ENCODE data around the gene KCNQ2. TPM values are rescaled to one million over a fixed set of nuclear protein-coding genes. Genes with fewer than 3 reads are reported as not detected.
A peak's percentile ranks its signal among the peaks of the same experiment; 100 is the strongest.

The KCNQ2 gene
- total RNA-seq, 1 donor from 2014 or later = 354 TPM

DNA sequence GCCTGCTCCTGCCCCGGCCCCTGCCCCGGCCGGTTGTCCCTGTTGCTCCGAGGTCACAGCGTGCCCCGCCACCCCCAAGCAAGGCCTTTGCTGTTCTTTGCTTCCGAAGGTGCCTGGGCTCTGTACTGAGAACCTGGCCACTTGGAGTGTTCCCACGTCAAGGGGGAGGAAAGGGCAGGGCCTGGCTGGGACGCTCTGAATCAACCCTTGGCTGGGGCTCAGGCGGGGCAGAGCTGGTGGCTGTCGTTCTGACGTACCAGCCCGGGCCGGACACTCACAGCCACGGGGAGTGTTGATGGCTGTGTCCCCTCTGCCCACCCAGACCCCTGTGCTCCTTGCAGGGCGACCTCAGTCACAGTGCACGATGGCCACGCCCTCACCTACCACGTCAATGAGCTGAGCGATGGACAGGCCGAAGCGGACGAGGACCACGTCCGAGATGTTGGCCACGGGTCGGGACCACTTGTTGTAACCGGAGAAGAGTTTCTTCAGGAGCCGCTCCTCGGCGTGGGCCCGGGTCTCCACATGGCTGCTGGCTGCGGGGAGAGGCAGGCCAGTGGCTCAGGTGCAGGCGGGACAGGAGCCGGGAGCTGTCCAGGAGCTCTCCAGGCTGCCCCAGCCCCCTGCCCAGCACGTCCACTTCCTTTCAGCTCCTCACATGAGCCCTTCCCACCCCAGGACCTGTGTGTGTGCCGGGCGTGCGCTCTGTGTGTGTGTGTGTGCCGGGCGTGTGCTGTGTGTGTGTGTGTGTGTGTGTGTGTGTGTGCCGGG lies 113.1 kb downstream of the KCNQ2 start:
- peaks cover 21% of the 10 kb centered on the region for H3K4me1 Mint-ChIP-seq (ENCODE audit: low read depth, unreplicated experiment)
- no peak for TF ChIP-seq CTCF (IDR thresholded peaks at IDR 0.05; ENCODE audit: partially characterized antibody, unreplicated experiment)
- no peak for DNase-seq
- H3K4me3 Mint-ChIP-seq (ENCODE audit: unreplicated experiment) = peak overlapping the region; percentile 83
- peaks cover 10% of the 10 kb centered on the region for H3K27me3 Mint-ChIP-seq (ENCODE audit: unreplicated experiment)
- H3K27ac Mint-ChIP-seq (ENCODE audit: unreplicated experiment) = peak overlapping the region; percentile 62
- no peaks in the 10 kb centered on the region for H3K36me3 Mint-ChIP-seq (ENCODE audit: unreplicated experiment)
- peaks cover 7% of the 10 kb centered on the region for H3K9me3 Mint-ChIP-seq (ENCODE audit: unreplicated experiment)

GRCh38 chr20:63357921-63358905 lies 114.2 kb downstream of the KCNQ2 start:
- DNase-seq = peak; percentile 12
- no peak for TF ChIP-seq CTCF (IDR thresholded peaks at IDR 0.05; ENCODE audit: partially characterized antibody, unreplicated experiment)
- Mint-ChIP-seq H3K27ac (ENCODE audit: unreplicated experiment) (no peak overlapping the region), H3K4me1 (ENCODE audit: low read depth, unreplicated experiment) (peaks cover 17% of the 10 kb centered on the region), H3K9me3 (ENCODE audit: unreplicated experiment) (peaks cover 6% of the 10 kb centered on the region), H3K36me3 (ENCODE audit: unreplicated experiment) (no peaks in the 10 kb centered on the region), H3K4me3 (ENCODE audit: unreplicated experiment) (no peak overlapping the region), H3K27me3 (ENCODE audit: unreplicated experiment) (peaks cover 9% of the 10 kb centered on the region)

DNA sequence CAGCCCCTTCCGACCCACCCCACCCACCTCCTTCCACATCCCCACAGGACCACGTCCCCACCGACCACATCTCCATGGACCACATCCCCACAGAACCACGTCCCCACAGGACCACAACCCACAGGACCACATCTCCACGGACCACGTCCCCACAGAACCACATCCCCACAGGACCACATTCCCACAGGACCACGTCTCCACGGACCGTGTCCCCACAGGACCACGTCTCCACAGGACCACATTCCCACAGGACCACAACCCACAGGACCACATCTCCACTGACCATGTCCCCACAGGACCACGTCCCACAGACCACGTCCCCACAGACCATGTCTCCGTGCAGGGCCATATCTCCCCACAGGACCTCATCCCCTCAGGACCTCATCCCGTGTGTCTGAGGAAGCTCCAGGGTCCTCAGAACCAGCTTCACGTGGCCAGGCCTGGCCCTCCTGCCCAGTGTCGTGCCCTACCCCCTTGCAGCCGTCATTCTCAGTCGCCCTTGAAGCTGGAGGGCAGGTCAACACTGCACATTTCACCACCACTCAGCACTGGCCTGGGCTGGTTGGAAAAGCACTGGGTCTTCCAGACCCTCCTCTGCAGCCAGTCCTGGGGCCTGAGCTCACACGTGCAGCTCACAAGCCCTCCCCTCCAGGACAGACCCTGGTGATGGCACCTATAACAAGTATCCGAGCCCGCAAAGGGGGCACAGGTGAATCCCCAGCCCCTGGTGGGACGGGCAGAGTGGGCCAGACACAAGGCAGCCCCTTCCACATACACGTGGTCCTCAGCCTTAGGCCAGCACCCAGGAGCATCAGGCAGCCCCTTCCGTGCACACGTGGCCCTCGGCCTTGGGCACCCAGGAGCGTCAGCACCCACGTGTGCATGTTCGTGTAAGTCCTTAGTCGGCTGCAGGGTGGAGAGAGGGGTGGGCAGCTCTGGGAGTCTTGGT lies 115.2 kb downstream of the KCNQ2 start:
- Mint-ChIP-seq H3K4me1 (ENCODE audit: low read depth, unreplicated experiment) (peaks cover 11% of the 10 kb centered on the region), H3K27ac (ENCODE audit: unreplicated experiment) (no peak overlapping the region), H3K9me3 (ENCODE audit: unreplicated experiment) (peaks cover 2% of the 10 kb centered on the region), H3K27me3 (ENCODE audit: unreplicated experiment) (peaks cover 4% of the 10 kb centered on the region), H3K4me3 (ENCODE audit: unreplicated experiment) (no peak overlapping the region), H3K36me3 (ENCODE audit: unreplicated experiment) (no peaks in the 10 kb centered on the region)
- peak; percentile 8 for DNase-seq
- TF ChIP-seq CTCF (IDR thresholded peaks at IDR 0.05; ENCODE audit: partially characterized antibody, unreplicated experiment) = no peak

GRCh38 chr20:63356511-63356910 lies 115.9 kb downstream of the KCNQ2 start:
- no peak for TF ChIP-seq CTCF (IDR thresholded peaks at IDR 0.05; ENCODE audit: partially characterized antibody, unreplicated experiment)
- H3K9me3 Mint-ChIP-seq (ENCODE audit: unreplicated experiment) = peaks cover 2% of the 10 kb centered on the region
- H3K4me3 Mint-ChIP-seq (ENCODE audit: unreplicated experiment) = no peak overlapping the region
- peak; percentile 8 for DNase-seq
- H3K36me3 Mint-ChIP-seq (ENCODE audit: unreplicated experiment) = no peaks in the 10 kb centered on the region
- peaks cover 11% of the 10 kb centered on the region for H3K4me1 Mint-ChIP-seq (ENCODE audit: low read depth, unreplicated experiment)
- peaks cover 4% of the 10 kb centered on the region for H3K27me3 Mint-ChIP-seq (ENCODE audit: unreplicated experiment)
- no peak overlapping the region for H3K27ac Mint-ChIP-seq (ENCODE audit: unreplicated experiment)
